Upper lobe of left lung (tissue), 6 donors: ENCODE data around the gene ARG2. TPM values are rescaled to one million over a fixed set of nuclear protein-coding genes. Genes with fewer than 3 reads are reported as not detected.

ENCODE experiments used
- ATAC-seq, 2 donors: fragments of 200-7000 bp; cut with Tn5 transposase; one replicate each; pipeline ENCODE4 v1.9.1; 2022; ENCODE audit warnings: mild to moderate bottlenecking in 2 of 2, moderate library complexity in 2 of 2; ENCODE audit not compliant: low FRiP score in 2 of 2
- DNase-seq, 2 donors: peaks; one replicate each; pipeline ENCODE4 v3.0.0-alpha.2; 2019 to 2020
- H3K27ac ChIP-seq, 4 donors: fragments of 200-600 bp; sonication (generic); one replicate each; pipeline ENCODE4 v1.5.1; 2016 to 2019
- H3K27me3 ChIP-seq, 4 donors: fragments of 200-600 bp; sonication (generic); one replicate each; pipeline ENCODE4 v1.5.1; 2017 to 2019
- H3K36me3 ChIP-seq, 4 donors: fragments of 200-600 bp; sonication (generic); one replicate each; pipeline ENCODE4 v1.5.1; 2016 to 2019
- H3K4me1 ChIP-seq, 4 donors: fragments of 200-600 bp; sonication (generic); one replicate each; pipeline ENCODE4 v1.5.1; 2018 to 2019
- H3K4me3 ChIP-seq, 4 donors: fragments of 200-600 bp; sonication (generic); one replicate each; pipeline ENCODE4 v1.5.1; 2017 to 2019; ENCODE audit warnings: mild to moderate bottlenecking in 2 of 4, moderate library complexity in 1 of 4
- H3K9me3 ChIP-seq, 4 donors: fragments of 200-600 bp; sonication (generic); one replicate each; pipeline ENCODE4 v1.5.1; 2018 to 2019
- CTCF ChIP-seq, 6 experiments: fragments of 450-650 bp in 4 of 6; fragments of 200-600 bp in 2 of 6; sonication (generic) in 2 of 6; IDR thresholded peaks; one replicate each; pipeline ENCODE4 v1.5.1; 2016 to 2019; ENCODE audit warnings: antibody characterized with exemption in 6 of 6
- EP300 ChIP-seq, 4 donors: sonication (generic); formaldehyde crosslinking; IDR thresholded peaks; one replicate each; pipeline ENCODE4 v1.5.1; 2017; ENCODE audit warnings: antibody characterized with exemption in 4 of 4, control low read depth in 2 of 4
- POLR2A ChIP-seq, 4 donors: fragments of 450-650 bp; IDR thresholded peaks; one replicate each; pipeline ENCODE4 v1.5.1; 2016 to 2017; ENCODE audit warnings: antibody characterized with exemption in 4 of 4, mild to moderate bottlenecking in 2 of 4
- POLR2AphosphoS5 ChIP-seq, 2 donors: sonication (generic); formaldehyde crosslinking; IDR thresholded peaks; one replicate each; pipeline ENCODE4 v1.5.1; 2017; ENCODE audit warnings: antibody characterized with exemption in 2 of 2
- WGBS, 2 donors: methylation state at CpG; one replicate each; pipeline ENCODE4 v1.1.5; 2017 to 2018; 5-methylcytosine and 5-hydroxymethylcytosine counted together
- total RNA-seq, 6 donors: library from RNA; depleted of rRNA in 4 of 6; stranded (reverse); fragments of >200 nt in 4 of 6; gene quantifications; one replicate each; pipeline versions ENCODE4 v1.1.0 to v1.2.1, GENCODE V29; 2016 to 2021
- donor health status: DM: no; HTN: no; CAD: no; lungs with moderate emphysema.
- donor health status: DM: no; HTN: yes; CAD: no; lungs with severe emphysema.

Gene ARG2
- total RNA-seq, 6 donors from 2014 or later, result 1.1 to 11.7 (median 8.6) TPM; not detected in 1

- ATAC-seq, result no peak
These were observed 22.4 kb downstream of the ARG2 start for GRCh38 chr14:67641902-67642749.

GRCh38 chr14:67643713-67644112 is 24.0 kb downstream of the ARG2 start:
- ATAC-seq, result no peak
- no peaks in the 10 kb centered on the region for H3K9me3 ChIP-seq
- peaks cover 5 to 31% (median 12%) of the 10 kb centered on the region in 4 donors for H3K36me3 ChIP-seq
- H3K4me1 ChIP-seq, result no peaks in the 10 kb centered on the region
- WGBS, 2 donors, result 66 to 81% methylated on average over 1 of the region's 1 CpG
- no peak overlapping the region for H3K27ac ChIP-seq
- H3K4me3 ChIP-seq, result no peak overlapping the region
- DNase-seq, result no peak
- no peaks in the 10 kb centered on the region for H3K27me3 ChIP-seq
- TF ChIP-seq EP300 (IDR thresholded peaks at IDR 0.05) (no peak), CTCF (IDR thresholded peaks at IDR 0.05) (no peak)

More at GRCh38 chr14:67641902-67642749, 22.4 kb downstream of the ARG2 start:
- TF ChIP-seq POLR2A (IDR thresholded peaks at IDR 0.05) (no peak), EP300 (IDR thresholded peaks at IDR 0.05) (no peak), POLR2AphosphoS5 (IDR thresholded peaks at IDR 0.05) (no peak), CTCF (IDR thresholded peaks at IDR 0.05) (no peak)
- no peak overlapping the region for H3K4me3 ChIP-seq
- 87 to 90% methylated on average over 5 of the region's 5 CpGs for WGBS, 2 donors
- no peak overlapping the region for H3K27ac ChIP-seq
- peaks cover 5 to 16% (median 7%) of the 10 kb centered on the region in 4 donors for H3K36me3 ChIP-seq
- no peaks in the 10 kb centered on the region for H3K27me3 ChIP-seq
- no peaks in the 10 kb centered on the region for H3K4me1 ChIP-seq
- no peak for DNase-seq
- H3K9me3 ChIP-seq, result no peaks in the 10 kb centered on the region

- no peaks in the 10 kb centered on the region for H3K27me3 ChIP-seq
- H3K9me3 ChIP-seq, result no peaks in the 10 kb centered on the region
- ATAC-seq (no peak), DNase-seq (no peak)
- no peaks in the 10 kb centered on the region for H3K4me1 ChIP-seq
- WGBS, 2 donors, result 79% methylated on average over 2 of the region's 2 CpGs
- TF ChIP-seq POLR2A (IDR thresholded peaks at IDR 0.05), result no peak
- no peak for TF ChIP-seq CTCF (IDR thresholded peaks at IDR 0.05)
- no peak for TF ChIP-seq POLR2AphosphoS5 (IDR thresholded peaks at IDR 0.05)
- TF ChIP-seq EP300 (IDR thresholded peaks at IDR 0.05), result no peak
- no peak overlapping the region for H3K27ac ChIP-seq
- H3K4me3 ChIP-seq, result no peak overlapping the region
- peaks cover 6 to 38% (median 19%) of the 10 kb centered on the region in 4 donors for H3K36me3 ChIP-seq
These were observed 24.7 kb downstream of the ARG2 start for GRCh38 chr14:67644428-67644827.

- Histone ChIP-seq H3K27ac (no peak overlapping the region), H3K4me1 (no peaks in the 10 kb centered on the region), H3K4me3 (no peak overlapping the region), H3K27me3 (no peaks in the 10 kb centered on the region), H3K36me3 (peaks cover 11 to 48% (median 24%) of the 10 kb centered on the region in 4 donors), H3K9me3 (no peaks in the 10 kb centered on the region)
- ATAC-seq (no peak), DNase-seq (no peak)
- WGBS, 2 donors, result 86 to 95% methylated on average over 5 of the region's 5 CpGs
- TF ChIP-seq CTCF (IDR thresholded peaks at IDR 0.05) (no peak), POLR2AphosphoS5 (IDR thresholded peaks at IDR 0.05) (no peak), EP300 (IDR thresholded peaks at IDR 0.05) (no peak)
These were observed 25.7 kb downstream of the ARG2 start for GRCh38 chr14:67645414-67645813.

GRCh38 chr14:67646131-67646530 is 26.4 kb downstream of the ARG2 start:
- Histone ChIP-seq H3K4me1 (no peaks in the 10 kb centered on the region), H3K4me3 (no peak overlapping the region), H3K36me3 (peaks cover 14 to 55% (median 30%) of the 10 kb centered on the region in 4 donors), H3K27me3 (no peaks in the 10 kb centered on the region), H3K9me3 (no peaks in the 10 kb centered on the region), H3K27ac (no peak overlapping the region)
- 98 to 99% methylated on average over 3 of the region's 3 CpGs for WGBS, 2 donors
- ATAC-seq (no peak), DNase-seq (no peak)
- TF ChIP-seq POLR2A (IDR thresholded peaks at IDR 0.05), result no peak
- no peak for TF ChIP-seq POLR2AphosphoS5 (IDR thresholded peaks at IDR 0.05)
- TF ChIP-seq EP300 (IDR thresholded peaks at IDR 0.05), result no peak
- no peak for TF ChIP-seq CTCF (IDR thresholded peaks at IDR 0.05)
